ENCODE measurements around the gene LHX4.

- TF ChIP-seq GATAD2A (IDR thresholded peaks at IDR 0.05): no peak
- no peak for TF ChIP-seq SMAD4 (CRISPR knock-in tag; conservative IDR thresholded peaks at IDR 0.05)
- no peak for TF ChIP-seq CEBPB (tag; IDR thresholded peaks at IDR 0.05)
- TF ChIP-seq CTCF (IDR thresholded peaks at IDR 0.05 in 2 of 3, conservative IDR thresholded peaks at IDR 0.05 in 1 of 3; ENCODE audit: insufficient read depth in 2 of 3, low read depth in 1 of 3, low read length in 3 of 3): no peak
- TF ChIP-seq NRF1 (conservative IDR thresholded peaks at IDR 0.05 in 1 of 2, IDR thresholded peaks at IDR 0.05 in 1 of 2): no peak
- no peak for TF ChIP-seq FOSL1 (tag; conservative IDR thresholded peaks at IDR 0.05)
- no peak for TF ChIP-seq CCAR2 (IDR thresholded peaks at IDR 0.05; ENCODE audit: low read depth, low read length)
Observed at GRCh38 chr1:180198611-180199010, 31.5 kb upstream of the LHX4 start.

Data from K562 (cell line).